ENCODE data around the gene F10.

DNA sequence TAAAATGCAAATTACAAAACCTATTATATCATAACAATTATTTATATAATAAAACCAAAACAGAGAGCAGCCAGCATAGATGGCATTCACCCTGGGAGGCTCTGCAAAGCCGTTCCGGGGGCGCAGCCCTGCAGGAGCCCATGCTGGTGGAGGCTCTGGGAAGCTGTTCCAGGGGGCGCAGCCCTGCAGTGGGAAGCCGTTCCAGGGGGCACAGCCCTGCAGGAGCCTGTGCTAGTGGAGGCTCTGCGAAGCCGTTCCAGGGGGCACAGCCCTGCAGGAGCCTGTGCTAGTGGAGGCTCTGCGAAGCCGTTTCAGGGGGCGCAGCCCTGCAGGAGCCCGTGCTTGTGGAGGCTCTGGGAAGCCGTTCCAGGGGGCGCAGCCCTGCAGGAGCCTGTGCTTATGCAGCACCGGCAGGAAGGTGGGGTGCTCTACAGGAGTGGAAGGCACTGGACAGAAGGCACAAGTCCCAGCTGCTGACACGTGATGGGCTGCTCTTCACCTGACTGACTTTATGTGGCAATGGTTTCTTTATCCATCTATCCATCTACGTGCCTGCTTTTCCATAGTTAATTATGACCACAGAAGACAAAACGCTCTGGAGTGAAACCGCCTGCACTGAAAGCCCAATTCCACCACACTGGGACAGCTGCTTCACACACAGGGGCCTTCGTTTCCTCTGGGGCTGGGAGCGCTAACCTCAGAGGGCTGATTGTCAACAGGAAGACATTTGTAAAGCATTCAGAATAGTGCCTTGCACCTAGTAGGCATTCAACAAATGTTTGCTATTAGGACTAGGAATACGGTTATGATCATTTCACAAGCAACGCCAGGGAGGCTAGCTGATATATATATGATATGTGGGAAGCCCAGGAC lies 62.2 kb downstream of the F10 start:
- TF ChIP-seq, protein P1, sequence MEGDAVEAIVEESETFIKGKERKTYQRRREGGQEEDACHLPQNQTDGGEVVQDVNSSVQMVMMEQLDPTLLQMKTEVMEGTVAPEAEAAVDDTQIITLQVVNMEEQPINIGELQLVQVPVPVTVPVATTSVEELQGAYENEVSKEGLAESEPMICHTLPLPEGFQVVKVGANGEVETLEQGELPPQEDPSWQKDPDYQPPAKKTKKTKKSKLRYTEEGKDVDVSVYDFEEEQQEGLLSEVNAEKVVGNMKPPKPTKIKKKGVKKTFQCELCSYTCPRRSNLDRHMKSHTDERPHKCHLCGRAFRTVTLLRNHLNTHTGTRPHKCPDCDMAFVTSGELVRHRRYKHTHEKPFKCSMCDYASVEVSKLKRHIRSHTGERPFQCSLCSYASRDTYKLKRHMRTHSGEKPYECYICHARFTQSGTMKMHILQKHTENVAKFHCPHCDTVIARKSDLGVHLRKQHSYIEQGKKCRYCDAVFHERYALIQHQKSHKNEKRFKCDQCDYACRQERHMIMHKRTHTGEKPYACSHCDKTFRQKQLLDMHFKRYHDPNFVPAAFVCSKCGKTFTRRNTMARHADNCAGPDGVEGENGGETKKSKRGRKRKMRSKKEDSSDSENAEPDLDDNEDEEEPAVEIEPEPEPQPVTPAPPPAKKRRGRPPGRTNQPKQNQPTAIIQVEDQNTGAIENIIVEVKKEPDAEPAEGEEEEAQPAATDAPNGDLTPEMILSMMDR (IDR thresholded peaks at IDR 0.05; ENCODE audit: poor library complexity), result no peak
- no peak for TF ChIP-seq EZH2 (IDR thresholded peaks at IDR 0.05; ENCODE audit: borderline replicate concordance)
